ENCODE results near the gene ULBP1.
A peak's percentile ranks its signal among the peaks of the same experiment; 100 is the strongest.
"Not testable (repeated sequence)": the region's sequence is repeated elsewhere in the genome, so short reads cannot be mapped to it uniquely, and the experiment has no call there.

The ULBP1 gene

GRCh38 chr6:149924933-149925252, 38.9 kb upstream of the ULBP1 start:
- in situ Hi-C loops (cut with HindIII; ENCODE audit: low pct_ligation_motif_present, low sequenced_read_pairs): no loop called here
- Histone ChIP-seq H3K36me3 (replicated peaks) (no peaks in the 10 kb centered on the region), H3K27ac (no peak overlapping the region), H3K4me3 (ENCODE audit: low read depth, low read length) (no peak overlapping the region), H3K27me3 (replicated peaks) (peaks cover 8% of the 10 kb centered on the region)
- TF ChIP-seq, protein P1, sequence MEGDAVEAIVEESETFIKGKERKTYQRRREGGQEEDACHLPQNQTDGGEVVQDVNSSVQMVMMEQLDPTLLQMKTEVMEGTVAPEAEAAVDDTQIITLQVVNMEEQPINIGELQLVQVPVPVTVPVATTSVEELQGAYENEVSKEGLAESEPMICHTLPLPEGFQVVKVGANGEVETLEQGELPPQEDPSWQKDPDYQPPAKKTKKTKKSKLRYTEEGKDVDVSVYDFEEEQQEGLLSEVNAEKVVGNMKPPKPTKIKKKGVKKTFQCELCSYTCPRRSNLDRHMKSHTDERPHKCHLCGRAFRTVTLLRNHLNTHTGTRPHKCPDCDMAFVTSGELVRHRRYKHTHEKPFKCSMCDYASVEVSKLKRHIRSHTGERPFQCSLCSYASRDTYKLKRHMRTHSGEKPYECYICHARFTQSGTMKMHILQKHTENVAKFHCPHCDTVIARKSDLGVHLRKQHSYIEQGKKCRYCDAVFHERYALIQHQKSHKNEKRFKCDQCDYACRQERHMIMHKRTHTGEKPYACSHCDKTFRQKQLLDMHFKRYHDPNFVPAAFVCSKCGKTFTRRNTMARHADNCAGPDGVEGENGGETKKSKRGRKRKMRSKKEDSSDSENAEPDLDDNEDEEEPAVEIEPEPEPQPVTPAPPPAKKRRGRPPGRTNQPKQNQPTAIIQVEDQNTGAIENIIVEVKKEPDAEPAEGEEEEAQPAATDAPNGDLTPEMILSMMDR (IDR thresholded peaks at IDR 0.05; ENCODE audit: low read depth, low read length, missing control alignments): no peak
- DNase-seq: no peak

DNA sequence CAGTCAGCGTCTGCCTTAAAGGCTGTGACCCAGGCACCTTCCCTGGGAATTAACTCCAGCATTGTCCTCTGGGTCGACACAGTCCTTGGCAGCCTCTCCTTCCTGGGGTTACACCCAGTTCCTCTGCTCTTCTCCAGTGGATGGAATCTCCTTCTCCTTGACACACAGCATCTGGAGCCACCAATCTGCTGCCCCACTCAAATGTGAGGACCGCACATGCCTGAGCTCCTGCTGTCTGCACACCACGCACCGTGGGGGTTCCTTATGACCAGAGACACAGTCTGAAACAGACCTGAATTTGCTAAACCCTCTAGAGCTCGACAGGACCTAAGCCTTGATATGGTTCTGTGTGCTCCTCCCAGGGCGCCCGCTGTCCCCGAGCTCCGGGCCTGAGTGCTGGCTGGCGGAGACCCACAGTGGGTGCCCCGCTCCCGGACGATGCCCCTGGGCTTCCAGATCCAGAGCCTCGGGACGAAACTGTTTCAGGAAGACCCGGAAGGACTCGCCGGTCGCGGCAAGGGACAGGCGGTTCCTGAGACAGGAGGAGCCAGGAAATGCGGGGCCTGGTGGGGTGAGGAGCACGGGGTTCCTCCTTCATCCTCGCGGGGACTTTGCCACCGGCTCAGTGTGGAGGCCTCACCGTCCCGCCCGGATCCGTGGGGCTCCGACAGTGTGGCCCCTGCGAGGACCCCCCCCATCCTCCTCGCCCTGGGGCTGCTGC, 38.3 kb upstream of the ULBP1 start:
- peak; percentile 9 for DNase-seq
- Histone ChIP-seq H3K27me3 (replicated peaks) (peaks cover 12% of the 10 kb centered on the region), H3K4me3 (ENCODE audit: low read depth, low read length) (peak overlapping the region; percentile 59), H3K27ac (no peak overlapping the region), H3K36me3 (replicated peaks) (no peaks in the 10 kb centered on the region)
- TF ChIP-seq, protein P1 (IDR thresholded peaks at IDR 0.05; ENCODE audit: low read depth, low read length, missing control alignments): no peak
- in situ Hi-C loops (cut with HindIII; ENCODE audit: low pct_ligation_motif_present, low sequenced_read_pairs): no loop called here

- in situ Hi-C loops (cut with HindIII; ENCODE audit: low pct_ligation_motif_present, low sequenced_read_pairs): no loop called here
- Histone ChIP-seq H3K4me3 (ENCODE audit: low read depth, low read length) (peak overlapping the region; percentile 59), H3K27me3 (replicated peaks) (peaks cover 13% of the 10 kb centered on the region), H3K27ac (no peak overlapping the region), H3K36me3 (replicated peaks) (no peaks in the 10 kb centered on the region)
- peak; percentile 85 for DNase-seq
- TF ChIP-seq, protein P1 (IDR thresholded peaks at IDR 0.05; ENCODE audit: low read depth, low read length, missing control alignments): peak; percentile 94
These were observed 37.6 kb upstream of the ULBP1 start for GRCh38 chr6:149925974-149926777.

- H3K27ac ChIP-seq; H3K4me3 ChIP-seq (ENCODE audit: low read depth, low read length); H3K36me3 ChIP-seq (replicated peaks); DNase-seq; in situ Hi-C loops (cut with HindIII; ENCODE audit: low pct_ligation_motif_present, low sequenced_read_pairs): not testable (repeated sequence)
- H3K27me3 ChIP-seq (replicated peaks): peaks cover 13% of the 10 kb centered on the region
These were observed 36.7 kb upstream of the ULBP1 start for GRCh38 chr6:149927025-149927424.

GRCh38 chr6:149929422-149929821, 34.3 kb upstream of the ULBP1 start:
- DNase-seq: no peak
- no peaks in the 10 kb centered on the region for H3K36me3 ChIP-seq (replicated peaks)
- TF ChIP-seq, protein P1 (IDR thresholded peaks at IDR 0.05; ENCODE audit: low read depth, low read length, missing control alignments): peak; percentile 78
- in situ Hi-C loops (cut with HindIII; ENCODE audit: low pct_ligation_motif_present, low sequenced_read_pairs): no loop called here
- H3K4me3 ChIP-seq (ENCODE audit: low read depth, low read length): no peak overlapping the region
- peaks cover 15% of the 10 kb centered on the region for H3K27me3 ChIP-seq (replicated peaks)
- no peak overlapping the region for H3K27ac ChIP-seq

GRCh38 chr6:149931501-149931900, 32.2 kb upstream of the ULBP1 start:
- no peaks in the 10 kb centered on the region for H3K36me3 ChIP-seq (replicated peaks)
- no peak for DNase-seq
- no peak overlapping the region for H3K4me3 ChIP-seq (ENCODE audit: low read depth, low read length)
- TF ChIP-seq, protein P1 (IDR thresholded peaks at IDR 0.05; ENCODE audit: low read depth, low read length, missing control alignments): no peak
- H3K27me3 ChIP-seq (replicated peaks): peaks cover 23% of the 10 kb centered on the region
- no peak overlapping the region for H3K27ac ChIP-seq
- in situ Hi-C loops (cut with HindIII; ENCODE audit: low pct_ligation_motif_present, low sequenced_read_pairs): no loop called here
